Uterine smooth muscle cell (primary cell): Measurements from ENCODE around the gene NEBL. TPM values are rescaled to one million over a fixed set of nuclear protein-coding genes. Genes with fewer than 3 reads are reported as not detected.

Experiments
- total RNA-seq: library from RNA; depleted of rRNA; stranded (reverse); fragments of >200 nt; gene quantifications from 2 replicates; pipeline ENCODE4 v1.2.3, GENCODE V29; 2014

The NEBL gene
- 0.12 and 0.22 TPM in 2 replicates for total RNA-seq

DNA sequence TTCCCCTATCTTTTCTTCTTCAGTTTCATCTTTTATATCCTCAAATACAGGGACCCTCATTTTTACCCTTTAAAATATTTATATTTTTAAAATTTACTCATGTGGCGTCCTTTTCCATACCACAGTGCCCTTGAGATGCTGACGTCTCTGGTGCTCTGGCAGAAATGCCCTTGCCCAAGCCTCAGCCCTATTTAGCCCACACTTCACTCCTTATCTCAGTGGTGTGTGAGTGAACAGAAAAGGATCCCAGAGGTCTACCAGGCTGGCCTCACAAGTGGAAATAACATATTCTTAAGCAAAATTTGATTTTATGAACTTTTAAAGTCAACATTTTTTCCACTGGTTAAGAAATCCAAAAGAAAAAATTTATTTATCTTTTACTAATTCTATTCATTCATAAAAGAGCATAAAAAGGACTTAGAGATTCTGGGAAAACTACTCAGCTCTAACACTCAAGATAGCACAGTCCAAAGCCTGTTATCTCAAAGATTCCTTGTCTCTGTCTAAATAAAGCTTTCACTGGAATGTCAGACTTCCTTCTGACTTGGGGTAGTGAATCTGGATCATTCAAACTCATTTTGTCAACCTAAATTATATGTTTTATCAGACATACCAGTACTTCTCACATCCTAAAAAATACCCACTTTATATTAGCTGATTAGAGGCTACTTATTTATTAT is at the start of gene NEBL:
TSS of gene NEBL (minus strand) at position 166 of the 680 bp plus-strand sequence. CDS start at position 60, 106 bp downstream.

